NT2/D1 (cell line): ENCODE results near the gene ZNF516.

Experiments
- SUZ12 ChIP-seq: IDR thresholded peaks from 2 replicates; pipeline ENCODE4 v1.6.1; 2011; ENCODE audit not compliant: insufficient read length, insufficient read depth; ENCODE audit errors: extremely low read depth
- YY1 ChIP-seq: IDR thresholded peaks from 2 replicates; pipeline ENCODE4 v1.6.1; 2011; ENCODE audit not compliant: insufficient read length, insufficient read depth
- ZNF274 ChIP-seq: IDR thresholded peaks from 2 replicates; pipeline ENCODE4 v1.6.1; 2011; ENCODE audit warnings: mild to moderate bottlenecking, low read depth, low read length

DNA sequence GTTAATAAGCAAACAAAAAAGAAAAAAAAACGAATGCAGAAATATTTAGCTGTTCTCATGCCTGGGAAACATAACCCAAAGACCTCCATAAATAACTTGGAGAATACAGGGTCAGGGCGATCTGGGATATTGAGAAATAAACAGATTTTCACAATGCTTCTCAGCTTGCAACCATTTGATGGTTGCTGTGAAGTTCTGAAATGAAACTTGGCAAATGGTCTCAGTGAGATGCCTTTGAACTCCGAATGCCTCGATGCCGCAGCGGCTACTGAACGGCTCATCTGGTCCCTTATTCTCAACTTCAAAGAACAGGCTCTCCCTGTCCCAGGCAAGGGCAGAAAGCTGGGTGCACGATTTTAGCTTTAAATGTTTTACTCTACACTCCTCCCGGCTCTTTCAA, 78.1 kb downstream of the ZNF516 start:
- TF ChIP-seq YY1 (no peak), ZNF274 (no peak), SUZ12 (no peak)
